Uterus (tissue), 4 donors: ENCODE data around the gene DVL1. TPM values are rescaled to one million over a fixed set of nuclear protein-coding genes. Genes with fewer than 3 reads are reported as not detected.

ENCODE experiments used
- DNase-seq, 2 donors: peaks; one replicate each; pipeline ENCODE4 v3.0.0-alpha.2; 2019 to 2020
- H3K27ac ChIP-seq, 2 donors: fragments of 200-600 bp; sonication (generic); 1 replicate in 1 of 2; 2 replicates in 1 of 2; pipeline ENCODE4 v1.5.1; 2016 to 2018
- H3K27me3 ChIP-seq, 2 donors: fragments of 200-600 bp; sonication (generic); one replicate each; pipeline ENCODE4 v1.5.1; 2018 to 2019; ENCODE audit warnings: control low read depth in 1 of 2
- H3K36me3 ChIP-seq, 2 donors: fragments of 200-600 bp; sonication (generic); one replicate each; pipeline ENCODE4 v1.5.1; 2019; ENCODE audit warnings: control low read depth in 1 of 2
- H3K4me1 ChIP-seq, 2 donors: fragments of 200-600 bp; sonication (generic); one replicate each; pipeline ENCODE4 v1.5.1; 2018 to 2019; ENCODE audit warnings: control low read depth in 1 of 2
- H3K4me3 ChIP-seq, 2 donors: fragments of 200-600 bp; sonication (generic); 1 replicate in 1 of 2; 2 replicates in 1 of 2; pipeline ENCODE4 v1.5.1; 2018 to 2019; ENCODE audit warnings: mild to moderate bottlenecking in 1 of 2
- H3K9me3 ChIP-seq, 2 donors: fragments of 200-600 bp; sonication (generic); one replicate each; pipeline ENCODE4 v1.5.1; 2019; ENCODE audit warnings: control low read depth in 1 of 2
- POLR2A ChIP-seq, 2 donors: fragments of 450-650 bp; IDR thresholded peaks; one replicate each; pipeline ENCODE4 v1.6.1; 2016; ENCODE audit warnings: antibody characterized with exemption in 2 of 2, mild to moderate bottlenecking in 1 of 2, moderate library complexity in 1 of 2
- intact Hi-C: fragments of 100-400 bp; cut with DNase I; formaldehyde crosslinking; loops from one replicate; pipeline ENCODE4 v1.15.1; 2023; ENCODE audit warnings: low total_unique reads
- total RNA-seq, 4 donors: library from RNA; depleted of rRNA in 3 of 4; stranded (reverse); fragments of >200 nt in 3 of 4; gene quantifications; one replicate each; pipeline versions ENCODE4 v1.1.0 to v1.2.4, GENCODE V29; 2014 to 2023
- TF ChIP-seq, protein P1 (sequence below), 4 experiments: fragments of 200-600 bp in 2 of 4; fragments of 450-650 bp in 2 of 4; sonication (generic) in 2 of 4; IDR thresholded peaks; one replicate each; pipeline ENCODE4 v1.5.1; 2016 to 2019; ENCODE audit warnings: antibody characterized with exemption in 4 of 4, mild to moderate bottlenecking in 2 of 4, moderate library complexity in 1 of 4
- donor health status: DM: yes; HTN: yes; CAD: no.

Gene DVL1
- total RNA-seq, 4 donors from 2014 or later: 35.6 to 94.5 (median 49.7) TPM

GRCh38 chr1:1340791-1341548 lies 8.2 kb downstream of the DVL1 start:
- no peaks in the 10 kb centered on the region for H3K36me3 ChIP-seq
- H3K27me3 ChIP-seq: no peaks in the 10 kb centered on the region
- no peak for TF ChIP-seq POLR2A (IDR thresholded peaks at IDR 0.05)
- TF ChIP-seq, protein P1, sequence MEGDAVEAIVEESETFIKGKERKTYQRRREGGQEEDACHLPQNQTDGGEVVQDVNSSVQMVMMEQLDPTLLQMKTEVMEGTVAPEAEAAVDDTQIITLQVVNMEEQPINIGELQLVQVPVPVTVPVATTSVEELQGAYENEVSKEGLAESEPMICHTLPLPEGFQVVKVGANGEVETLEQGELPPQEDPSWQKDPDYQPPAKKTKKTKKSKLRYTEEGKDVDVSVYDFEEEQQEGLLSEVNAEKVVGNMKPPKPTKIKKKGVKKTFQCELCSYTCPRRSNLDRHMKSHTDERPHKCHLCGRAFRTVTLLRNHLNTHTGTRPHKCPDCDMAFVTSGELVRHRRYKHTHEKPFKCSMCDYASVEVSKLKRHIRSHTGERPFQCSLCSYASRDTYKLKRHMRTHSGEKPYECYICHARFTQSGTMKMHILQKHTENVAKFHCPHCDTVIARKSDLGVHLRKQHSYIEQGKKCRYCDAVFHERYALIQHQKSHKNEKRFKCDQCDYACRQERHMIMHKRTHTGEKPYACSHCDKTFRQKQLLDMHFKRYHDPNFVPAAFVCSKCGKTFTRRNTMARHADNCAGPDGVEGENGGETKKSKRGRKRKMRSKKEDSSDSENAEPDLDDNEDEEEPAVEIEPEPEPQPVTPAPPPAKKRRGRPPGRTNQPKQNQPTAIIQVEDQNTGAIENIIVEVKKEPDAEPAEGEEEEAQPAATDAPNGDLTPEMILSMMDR (IDR thresholded peaks at IDR 0.05): no peak
- DNase-seq: no peak
- H3K9me3 ChIP-seq: no peaks in the 10 kb centered on the region
- intact Hi-C loops: no loop called here
- peaks cover 0 to 4% of the 10 kb centered on the region in 2 donors for H3K4me1 ChIP-seq
- H3K27ac ChIP-seq: no peak overlapping the region
- H3K4me3 ChIP-seq: no peak overlapping the region

DNA sequence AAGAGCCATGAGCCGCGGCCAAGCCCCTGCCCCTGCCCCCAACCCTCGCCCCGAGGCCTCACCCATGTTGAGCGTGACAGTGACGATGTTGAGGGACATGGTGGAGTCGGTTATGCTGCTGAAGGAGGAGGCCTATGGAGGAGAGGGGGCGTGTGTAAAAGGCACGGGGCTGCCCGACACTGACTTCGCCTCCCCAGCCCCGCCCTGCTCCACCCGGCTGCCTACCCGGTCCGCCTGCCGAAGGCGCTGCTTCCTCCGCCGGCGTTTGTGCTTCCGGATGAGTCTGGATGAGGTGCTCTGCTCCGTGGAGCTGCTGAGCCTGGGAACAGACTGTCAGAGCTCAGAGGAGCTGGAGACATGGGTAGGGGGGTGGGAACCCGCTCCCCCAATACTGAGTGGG lies 9.0 kb downstream of the DVL1 start:
- Histone ChIP-seq H3K27ac (no peak overlapping the region), H3K27me3 (no peaks in the 10 kb centered on the region), H3K4me3 (no peak overlapping the region), H3K4me1 (no peaks in the 10 kb centered on the region), H3K9me3 (no peaks in the 10 kb centered on the region), H3K36me3 (no peaks in the 10 kb centered on the region)
- intact Hi-C loops: no loop called here
- TF ChIP-seq, protein P1 (IDR thresholded peaks at IDR 0.05): no peak
- TF ChIP-seq POLR2A (IDR thresholded peaks at IDR 0.05): no peak
- no peak for DNase-seq

DNA sequence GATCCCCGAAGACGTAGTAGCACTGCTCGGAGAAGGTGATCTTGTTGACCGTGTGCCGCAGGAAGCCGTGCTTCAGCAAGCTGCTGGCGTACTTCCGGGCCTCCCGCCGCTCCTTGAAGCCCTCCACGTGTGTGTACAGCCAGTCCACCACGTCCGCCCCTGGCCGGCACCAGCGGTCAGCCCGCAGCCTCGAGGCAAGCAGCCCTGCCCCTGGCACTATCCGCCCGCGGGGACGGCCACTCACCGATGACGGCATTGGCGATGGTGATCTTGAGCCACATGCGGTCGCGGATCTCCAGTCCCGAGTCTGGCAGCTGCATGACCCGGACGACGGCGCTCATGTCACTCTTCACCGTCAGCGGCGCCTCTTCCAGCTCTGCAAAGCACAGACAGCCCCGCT lies 10.9 kb downstream of the DVL1 start:
- H3K27me3 ChIP-seq: no peaks in the 10 kb centered on the region
- no peak overlapping the region for H3K4me3 ChIP-seq
- intact Hi-C loops: no loop called here
- no peak for DNase-seq
- H3K9me3 ChIP-seq: no peaks in the 10 kb centered on the region
- no peaks in the 10 kb centered on the region for H3K36me3 ChIP-seq
- TF ChIP-seq POLR2A (IDR thresholded peaks at IDR 0.05): no peak
- TF ChIP-seq, protein P1 (IDR thresholded peaks at IDR 0.05): no peak
- H3K4me1 ChIP-seq: no peaks in the 10 kb centered on the region
- no peak overlapping the region for H3K27ac ChIP-seq

GRCh38 chr1:1337793-1338147 lies 11.4 kb downstream of the DVL1 start:
- intact Hi-C loops: no loop called here
- H3K27me3 ChIP-seq: no peaks in the 10 kb centered on the region
- no peak overlapping the region for H3K27ac ChIP-seq
- no peak for DNase-seq
- H3K4me1 ChIP-seq: no peaks in the 10 kb centered on the region
- H3K4me3 ChIP-seq: no peak overlapping the region
- TF ChIP-seq, protein P1 (IDR thresholded peaks at IDR 0.05): no peak
- no peak for TF ChIP-seq POLR2A (IDR thresholded peaks at IDR 0.05)
- H3K36me3 ChIP-seq: no peaks in the 10 kb centered on the region
- H3K9me3 ChIP-seq: no peaks in the 10 kb centered on the region

- Histone ChIP-seq H3K9me3 (no peaks in the 10 kb centered on the region), H3K4me1 (no peaks in the 10 kb centered on the region), H3K4me3 (no peak overlapping the region), H3K36me3 (no peaks in the 10 kb centered on the region), H3K27ac (no peak overlapping the region), H3K27me3 (no peaks in the 10 kb centered on the region)
- TF ChIP-seq, protein P1 (IDR thresholded peaks at IDR 0.05): no peak
- no peak for TF ChIP-seq POLR2A (IDR thresholded peaks at IDR 0.05)
- intact Hi-C loops: no loop called here
- DNase-seq: no peak
These were observed 12.1 kb downstream of the DVL1 start for GRCh38 chr1:1336931-1337792.
